Measurements from ENCODE around the gene RCC1.
"Not testable (repeated sequence)": the region's sequence is repeated elsewhere in the genome, so short reads cannot be mapped to it uniquely, and the experiment has no call there.

RCC1 gene

DNA sequence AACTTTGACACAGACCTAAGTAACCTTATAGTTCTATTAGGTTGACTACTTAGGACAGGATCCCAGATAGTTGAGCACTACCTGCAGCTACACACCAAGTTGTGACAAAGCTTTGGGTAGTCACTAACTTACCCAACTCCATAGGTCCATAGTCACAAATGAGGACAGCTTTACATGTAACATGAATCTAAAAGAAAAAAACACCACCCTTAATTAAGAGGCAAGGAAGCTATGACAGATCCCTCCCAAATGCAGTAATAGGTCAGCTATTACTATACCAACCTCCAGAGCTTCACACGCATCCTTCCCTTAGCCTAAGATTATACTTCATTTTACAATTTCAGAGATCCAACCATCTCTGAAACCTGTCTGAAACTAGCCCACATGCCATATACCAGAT is 73.6 kb downstream of the RCC1 start:
- no peak for DNase-seq (ENCODE audit: low read depth)
- peak overlapping the region; percentile 64 for H3K4me3 ChIP-seq (ENCODE audit: low read depth, low read length)
- no peak for TF ChIP-seq CTCF (IDR thresholded peaks at IDR 0.05; ENCODE audit: low read depth, low read length, missing control alignments)

DNA sequence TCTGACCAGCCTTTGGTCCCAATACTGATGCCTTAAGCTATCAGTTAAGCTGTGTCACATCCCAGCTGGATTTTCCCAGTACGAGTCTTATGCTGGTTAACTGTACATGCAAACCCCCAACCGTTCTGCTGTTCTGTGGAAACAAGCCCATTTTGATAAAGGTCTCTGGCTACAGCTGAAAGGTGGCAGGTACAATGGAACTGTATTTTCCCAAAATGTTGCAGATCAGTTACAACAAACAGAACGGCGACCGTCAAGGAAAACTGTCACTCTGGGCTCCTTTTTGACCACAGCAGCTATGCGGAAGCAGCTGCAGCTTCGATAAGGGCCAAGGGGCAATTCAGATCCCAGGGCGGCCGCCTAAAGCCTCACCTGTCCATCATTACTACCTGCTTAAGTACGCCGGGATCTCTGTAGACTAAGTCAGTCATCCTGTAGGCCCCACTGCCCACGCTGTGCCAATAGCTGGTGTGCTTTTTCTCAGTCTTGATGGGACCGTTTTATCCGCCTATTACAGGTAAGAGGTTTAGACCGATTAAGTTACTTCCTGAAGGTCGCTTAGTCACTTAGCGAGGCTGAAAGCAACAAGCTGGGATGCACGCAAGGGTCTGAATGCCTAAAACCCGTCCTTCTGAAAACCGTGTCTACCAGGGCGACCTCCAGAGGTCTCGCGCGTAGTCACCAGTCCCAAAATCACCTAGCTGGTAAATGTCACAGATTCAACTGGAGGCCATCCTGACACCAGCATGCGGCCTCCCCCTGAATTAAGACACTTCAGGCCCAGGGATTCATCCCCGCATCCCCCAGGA is 75.1 kb downstream of the RCC1 start:
- DNase-seq (ENCODE audit: low read depth), result no peak

GRCh38 chr1:28581531-28582247 is 75.8 kb downstream of the RCC1 start:
- H3K4me3 ChIP-seq (ENCODE audit: low read depth, low read length), result peak overlapping the region; percentile 64
- no peak for TF ChIP-seq CTCF (IDR thresholded peaks at IDR 0.05; ENCODE audit: low read depth, low read length, missing control alignments)

More for the DNA sequence above, 75.1 kb downstream of the RCC1 start:
- TF ChIP-seq CTCF (IDR thresholded peaks at IDR 0.05; ENCODE audit: low read depth, low read length, missing control alignments), result peak; percentile 44
- H3K4me3 ChIP-seq (ENCODE audit: low read depth, low read length), result peak overlapping the region; percentile 64

GRCh38 chr1:28582248-28582615 is 76.4 kb downstream of the RCC1 start:
- peak overlapping the region; percentile 64 for H3K4me3 ChIP-seq (ENCODE audit: low read depth, low read length)
- no peak for DNase-seq (ENCODE audit: low read depth)
- TF ChIP-seq CTCF (IDR thresholded peaks at IDR 0.05; ENCODE audit: low read depth, low read length, missing control alignments), result no peak

More at GRCh38 chr1:28581531-28582247, 75.8 kb downstream of the RCC1 start:
- peak; percentile 90 for DNase-seq (ENCODE audit: low read depth)

DNA sequence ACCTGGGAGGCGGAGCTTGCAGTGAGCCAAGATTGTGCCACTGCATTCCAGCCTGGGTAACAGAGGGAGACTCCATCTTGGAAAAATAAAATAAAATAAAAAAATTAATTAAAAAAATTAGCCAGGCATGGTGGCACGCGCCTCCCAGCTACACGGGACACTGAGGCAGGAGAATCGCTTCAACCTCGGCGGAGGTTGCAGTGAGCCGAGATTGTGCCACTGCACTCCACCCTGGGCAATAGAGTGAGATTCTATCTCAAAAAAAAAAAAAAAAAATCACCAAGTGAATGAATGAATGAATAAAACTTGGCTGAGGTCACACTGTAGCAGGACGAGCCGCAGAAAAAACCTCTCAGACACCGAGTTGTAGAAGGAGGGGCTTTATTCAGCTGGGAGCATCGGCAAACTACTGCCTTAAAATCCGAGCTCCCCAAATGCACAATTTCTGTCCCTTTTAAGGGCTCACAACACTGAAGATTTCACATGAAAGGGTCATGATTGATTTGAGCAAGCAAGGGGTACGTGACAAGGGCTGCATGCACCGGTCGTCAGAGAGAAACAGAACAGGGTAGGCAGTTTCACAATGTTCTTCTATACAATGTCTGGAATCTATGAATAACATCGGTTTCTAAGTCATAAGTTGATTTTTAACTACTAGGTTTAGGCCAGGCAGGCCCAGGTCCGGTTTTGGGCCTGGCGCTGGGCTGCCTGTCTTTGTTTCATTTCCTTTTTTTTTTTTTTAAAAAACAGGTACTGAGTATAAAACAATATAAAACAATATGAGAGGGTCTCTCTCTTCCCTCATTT is 80.9 kb downstream of the RCC1 start:
- DNase-seq (ENCODE audit: low read depth); H3K4me3 ChIP-seq (ENCODE audit: low read depth, low read length): not testable (repeated sequence)
